Left lobe of liver (tissue), 2 donors: ENCODE measurements around the gene SMIM24. TPM values are rescaled to one million over a fixed set of nuclear protein-coding genes. Genes with fewer than 3 reads are reported as not detected.

Experiments used
- ATAC-seq: fragments of 200-7000 bp; cut with Tn5 transposase; one replicate; pipeline ENCODE4 v1.9.1; 2020; ENCODE audit warnings: mild to moderate bottlenecking, moderate library complexity
- DNase-seq: peaks from one replicate; pipeline ENCODE4 v3.0.0-alpha.2; 2020; ENCODE audit warnings: low spot score
- total RNA-seq: library from RNA; stranded (reverse); gene quantifications from one replicate; pipeline ENCODE4 v1.2.1, GENCODE V29; 2021
- donor health status: DM: no; HTN: no; CAD: no; lungs with moderate emphysema.
- donor health status: DM: no; HTN: yes; CAD: no.

Gene SMIM24
- total RNA-seq, 1 donor from 2014 or later = 10.8 TPM

GRCh38 chr19:3476830-3477229 lies 3.5 kb downstream of the SMIM24 start:
- ATAC-seq (no peak), DNase-seq (no peak)

DNA sequence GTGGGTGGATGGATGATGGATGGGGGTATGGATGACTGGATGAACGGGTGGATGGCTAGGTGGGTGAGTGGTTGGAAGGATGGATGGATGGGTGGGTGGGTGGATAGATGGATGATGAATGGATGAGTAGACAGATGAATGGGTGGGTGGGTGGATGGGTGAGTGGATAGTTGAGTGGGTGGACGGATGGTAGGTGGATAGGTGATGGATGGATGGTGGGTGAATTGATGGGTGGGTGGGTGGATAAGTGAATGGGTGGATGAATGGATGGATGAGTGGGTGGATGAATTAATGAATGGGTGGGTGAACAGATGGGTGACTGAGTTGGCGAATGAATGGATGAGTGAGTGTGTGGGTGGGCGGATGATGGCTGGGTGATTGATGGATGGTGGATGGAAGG lies 4.9 kb downstream of the SMIM24 start:
- ATAC-seq (no peak), DNase-seq (no peak)

GRCh38 chr19:3474614-3475013 lies 5.7 kb downstream of the SMIM24 start:
- ATAC-seq (no peak), DNase-seq (no peak)

DNA sequence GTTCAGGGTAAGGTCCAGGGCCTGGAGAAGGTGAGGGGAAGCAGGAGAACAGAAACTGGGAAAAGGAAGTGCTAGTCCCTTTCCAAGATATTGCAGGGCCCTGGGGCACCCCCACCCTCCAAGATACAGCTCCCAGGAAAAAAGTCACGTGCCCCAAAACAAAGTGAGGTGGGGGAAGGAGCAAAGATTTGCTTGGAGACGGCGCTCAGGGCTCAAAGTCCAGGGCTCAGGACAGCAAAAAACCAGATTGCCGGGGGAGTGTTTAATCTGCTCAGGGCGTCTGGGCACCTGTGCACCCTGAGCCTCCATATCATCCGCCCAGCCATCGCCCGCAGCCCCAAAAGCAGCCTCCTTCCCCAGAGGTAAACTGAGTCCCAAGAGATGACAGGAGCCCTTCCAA lies 6.3 kb downstream of the SMIM24 start:
- ATAC-seq = peak; percentile 30
- no peak for DNase-seq

DNA sequence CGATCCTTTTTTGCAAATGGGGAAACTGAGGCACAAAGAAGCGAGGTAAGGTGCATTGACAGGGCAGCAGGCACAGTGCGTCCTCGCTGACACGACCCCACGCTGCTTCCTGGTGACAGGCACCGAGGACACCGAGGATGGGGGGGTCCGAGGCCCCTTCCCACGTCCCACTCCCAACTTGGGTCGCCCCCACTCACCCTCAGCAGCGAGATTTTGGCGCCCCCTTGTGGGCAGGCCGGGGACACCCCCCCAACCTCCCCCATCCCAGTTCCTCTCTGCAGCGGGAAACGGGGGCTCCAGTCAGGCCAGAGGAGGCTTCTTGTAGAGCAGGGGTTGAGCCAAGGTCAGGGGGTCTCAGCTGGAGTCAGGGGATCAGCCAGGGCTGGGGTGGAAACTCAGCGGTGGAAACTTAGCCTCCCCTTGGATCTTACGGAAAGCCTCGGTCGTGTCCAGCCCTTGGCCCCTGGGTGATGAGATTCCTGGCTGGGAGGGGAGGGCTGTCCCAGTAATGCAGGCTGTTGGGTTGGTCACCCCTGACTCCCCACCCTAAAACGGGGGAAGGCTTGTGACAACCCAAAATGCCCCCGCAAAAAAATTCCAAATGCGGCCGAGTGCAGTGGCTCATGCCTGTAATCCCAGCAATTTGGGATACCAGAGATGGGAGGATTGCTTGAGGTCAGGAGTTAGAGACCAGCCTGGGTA lies 8.2 kb downstream of the SMIM24 start:
- DNase-seq (no peak), ATAC-seq (peak; percentile 44)

GRCh38 chr19:3470500-3471128 lies 9.7 kb downstream of the SMIM24 start:
- no peak for DNase-seq

DNA sequence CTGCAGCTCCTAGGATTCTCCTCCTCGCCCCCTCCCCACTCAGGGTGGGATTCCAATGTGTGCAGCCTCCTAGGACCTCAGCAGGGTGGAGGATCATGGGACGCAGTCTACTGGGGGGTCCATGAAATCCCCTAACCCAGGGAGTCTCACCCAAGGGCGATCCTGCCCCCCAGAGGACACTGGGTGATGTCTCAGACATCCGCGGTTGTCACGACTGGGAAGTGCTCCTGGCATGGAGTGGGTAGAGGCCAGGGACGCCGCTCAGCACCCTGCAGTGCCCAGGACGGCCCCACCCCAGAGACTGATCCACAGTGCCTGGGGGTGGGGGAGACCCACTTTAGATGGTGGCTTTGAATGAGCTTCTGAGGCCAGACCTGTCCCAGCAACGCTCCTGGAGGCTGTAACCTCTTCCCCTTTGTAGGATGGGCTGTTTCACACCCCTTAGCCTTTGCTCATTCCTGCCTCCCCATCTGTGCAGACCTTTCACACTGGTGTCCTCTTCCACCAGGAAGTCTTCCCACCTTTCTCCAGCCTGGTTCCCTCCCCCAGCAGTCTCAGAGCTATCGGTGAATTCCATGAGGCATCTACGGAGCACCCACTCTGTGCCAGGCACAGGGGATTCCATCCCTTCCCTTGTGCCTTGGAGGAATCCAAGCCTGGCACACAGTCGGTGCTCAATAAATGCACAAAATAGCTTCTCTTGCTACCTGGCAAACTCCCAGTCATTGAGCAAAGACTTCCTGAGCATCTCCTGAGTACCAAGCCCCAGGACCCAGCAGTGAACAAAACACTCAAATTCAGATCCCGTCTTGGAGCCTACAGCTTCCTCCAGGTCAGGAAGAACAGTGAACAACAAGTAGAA lies 10.5 kb downstream of the SMIM24 start:
- ATAC-seq (peak; percentile 18), DNase-seq (no peak)

More at GRCh38 chr19:3470500-3471128, 9.7 kb downstream of the SMIM24 start:
- no peak for ATAC-seq

DNA sequence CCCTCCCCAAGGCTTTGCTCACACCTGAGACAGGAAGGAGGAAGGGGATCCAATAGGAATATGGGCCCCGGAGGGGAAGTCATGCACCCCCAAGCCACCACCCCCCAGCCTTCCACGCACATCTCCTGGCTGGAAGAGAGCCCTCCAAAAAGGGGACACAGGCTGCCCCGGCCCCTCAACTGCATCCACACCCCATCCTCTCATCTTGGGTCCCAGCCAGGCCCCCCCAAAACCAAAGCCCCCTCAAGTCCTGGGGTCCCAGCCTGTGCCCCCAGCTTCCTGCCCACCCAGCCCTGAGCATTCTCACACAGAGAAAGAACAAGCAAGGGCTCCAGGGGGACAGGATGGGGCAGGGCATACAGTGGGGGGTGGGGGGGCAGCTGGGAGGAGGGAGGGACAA lies 12.1 kb downstream of the SMIM24 start:
- no peak for ATAC-seq
- no peak for DNase-seq

GRCh38 chr19:3467437-3468198 lies 12.7 kb downstream of the SMIM24 start:
- ATAC-seq (peak; percentile 64), DNase-seq (peak; percentile 86)

DNA sequence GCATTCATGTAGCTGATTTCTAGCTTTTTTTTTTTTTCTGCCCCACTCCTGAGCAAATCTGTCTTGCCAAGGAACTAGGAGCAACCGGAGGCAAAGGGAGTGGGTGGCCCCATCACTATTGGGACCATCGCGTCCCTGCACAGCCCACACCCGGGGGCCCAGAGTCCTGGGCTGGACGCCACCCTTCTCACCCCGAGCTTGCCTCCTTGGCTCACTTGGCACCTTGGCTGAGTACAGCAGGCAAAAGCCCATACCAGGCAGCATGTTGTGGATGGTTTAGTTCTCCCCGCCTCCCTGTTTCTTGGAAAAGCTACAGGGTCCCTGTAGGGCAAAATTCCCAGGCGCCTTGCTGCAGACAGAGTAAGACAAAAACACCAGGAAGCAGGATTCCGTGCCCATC lies 13.7 kb downstream of the SMIM24 start:
- DNase-seq (no peak), ATAC-seq (no peak)

DNA sequence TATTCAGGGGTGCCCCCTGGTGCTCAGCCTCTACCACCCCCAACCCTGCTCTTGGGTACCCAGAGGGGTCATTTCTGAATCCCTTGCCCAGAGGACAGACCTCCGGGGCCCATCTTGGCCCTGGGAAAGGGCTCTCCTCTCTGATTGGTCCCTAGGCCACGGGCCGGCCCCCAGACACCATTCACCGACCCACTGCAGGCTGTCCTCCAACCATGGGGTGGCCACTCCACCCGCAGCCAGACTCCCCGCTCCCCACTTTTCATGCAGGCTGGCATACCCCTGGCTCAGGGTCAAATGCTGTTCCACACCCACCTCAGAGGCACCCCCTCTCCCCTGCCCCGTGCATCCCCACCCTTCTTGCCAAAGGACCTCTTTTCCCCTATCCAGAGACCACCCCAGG lies 14.8 kb downstream of the SMIM24 start:
- no peak for DNase-seq
- ATAC-seq = no peak

GRCh38 chr19:3464587-3465235 lies 15.6 kb downstream of the SMIM24 start:
- DNase-seq (no peak), ATAC-seq (peak; percentile 12)

GRCh38 chr19:3463714-3464586 lies 16.4 kb downstream of the SMIM24 start:
- DNase-seq = no peak

GRCh38 chr19:3462991-3463713 lies 17.2 kb downstream of the SMIM24 start:
- DNase-seq = no peak
- peak; percentile 2 for ATAC-seq

More at GRCh38 chr19:3463714-3464586, 16.4 kb downstream of the SMIM24 start:
- ATAC-seq = no peak

DNA sequence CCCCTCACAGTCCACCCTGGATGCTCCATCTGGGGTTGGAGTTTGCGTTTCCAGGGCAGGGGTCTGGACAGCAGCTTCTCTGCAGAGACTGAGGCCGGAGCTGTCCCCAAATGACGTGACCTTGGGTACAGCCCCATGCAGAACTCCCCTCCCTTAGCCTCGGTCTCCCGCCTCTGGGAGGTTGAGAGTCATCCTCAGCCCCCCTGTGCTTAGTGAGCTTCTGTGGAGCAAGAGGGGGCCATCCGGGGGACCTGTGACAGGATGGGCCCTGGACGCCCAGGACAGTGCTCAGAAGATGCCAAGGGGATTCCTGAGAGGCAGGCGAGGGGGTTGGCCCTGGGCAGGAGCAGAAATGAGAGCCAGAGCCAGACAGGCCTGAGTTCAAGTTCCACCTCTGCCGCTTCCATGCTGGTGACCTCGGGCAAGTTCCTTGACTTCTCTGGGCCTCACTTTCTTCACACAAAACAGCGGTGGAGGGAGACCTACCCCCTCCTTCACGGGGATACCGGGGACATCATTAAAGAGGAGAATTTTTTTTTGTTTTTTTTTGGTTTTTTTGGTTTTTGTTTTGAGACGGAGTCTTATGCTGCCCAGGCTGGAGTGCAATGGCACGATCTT lies 20.3 kb downstream of the SMIM24 start:
- DNase-seq (no peak), ATAC-seq (no peak)

- ATAC-seq = peak; percentile 74
- peak; percentile 74 for DNase-seq
Measured at GRCh38 chr19:3459089-3459881, 21.0 kb downstream of the SMIM24 start.
